Nucleus accumbens (tissue), 56 donors: Measurements from ENCODE around the gene FN3K.
"Not testable (repeated sequence)": the region's sequence is repeated elsewhere in the genome, so short reads cannot be mapped to it uniquely, and the experiment has no call there.

ENCODE experiments used
- DNase-seq, 56 donors: peaks; one replicate each; lab custom pipeline; 2025; lab: John Stamatoyannopoulos, UW

Gene FN3K

GRCh38 chr17:82732118-82732743 lies 3.2 kb upstream of the FN3K start:
- DNase-seq, result no peak

- peak in 3 of 56 donors; percentile 3 to 35 (median 5) for DNase-seq
These were observed 1.2 kb downstream of the FN3K start for GRCh38 chr17:82736511-82737185.

- peak; percentile 24 to 98 (median 93) for DNase-seq
These were observed 2.8 kb downstream of the FN3K start for GRCh38 chr17:82737967-82738877.

- DNase-seq, result no peak
These were observed 5.7 kb downstream of the FN3K start for GRCh38 chr17:82740906-82741759.

GRCh38 chr17:82743344-82744219 lies 8.2 kb downstream of the FN3K start:
- DNase-seq, result no peak

- DNase-seq, result not testable (repeated sequence)
These were observed 9.3 kb downstream of the FN3K start for GRCh38 chr17:82744736-82745135.

GRCh38 chr17:82745524-82745923 lies 10.1 kb downstream of the FN3K start:
- DNase-seq, result no peak

GRCh38 chr17:82748756-82749155 lies 13.3 kb downstream of the FN3K start:
- no peak for DNase-seq

GRCh38 chr17:82750241-82750908 lies 15.0 kb downstream of the FN3K start:
- DNase-seq, result peak in 3 of 56 donors; percentile 12 to 25 (median 13)

GRCh38 chr17:82751171-82751570 lies 15.8 kb downstream of the FN3K start:
- peak in 1 of 56 donors; percentile 71 for DNase-seq

GRCh38 chr17:82751571-82752370 lies 16.4 kb downstream of the FN3K start, which contains the start of gene TBCD:
TBCD (plus strand) TSS chr17:82752065; CDS start chr17:82752194, 129 bp downstream.
- DNase-seq, result peak in 55 of 56 donors; percentile 59 to 96 (median 88)

GRCh38 chr17:82752371-82753200 lies 17.2 kb downstream of the FN3K start:
- peak in 4 of 56 donors; percentile 35 to 44 (median 42) for DNase-seq

GRCh38 chr17:82753201-82753464 lies 17.7 kb downstream of the FN3K start:
- DNase-seq, result no peak

GRCh38 chr17:82754297-82755208 lies 19.1 kb downstream of the FN3K start:
- peak in 34 of 56 donors; percentile 20 to 89 (median 56) for DNase-seq

- DNase-seq, result no peak
These were observed 20.8 kb downstream of the FN3K start for GRCh38 chr17:82756166-82756565.

- DNase-seq, result peak in 5 of 56 donors; percentile 6 to 37 (median 26)
These were observed 30.0 kb downstream of the FN3K start for GRCh38 chr17:82765371-82765770.
